ENCODE results near the gene PGLYRP3.

DNA sequence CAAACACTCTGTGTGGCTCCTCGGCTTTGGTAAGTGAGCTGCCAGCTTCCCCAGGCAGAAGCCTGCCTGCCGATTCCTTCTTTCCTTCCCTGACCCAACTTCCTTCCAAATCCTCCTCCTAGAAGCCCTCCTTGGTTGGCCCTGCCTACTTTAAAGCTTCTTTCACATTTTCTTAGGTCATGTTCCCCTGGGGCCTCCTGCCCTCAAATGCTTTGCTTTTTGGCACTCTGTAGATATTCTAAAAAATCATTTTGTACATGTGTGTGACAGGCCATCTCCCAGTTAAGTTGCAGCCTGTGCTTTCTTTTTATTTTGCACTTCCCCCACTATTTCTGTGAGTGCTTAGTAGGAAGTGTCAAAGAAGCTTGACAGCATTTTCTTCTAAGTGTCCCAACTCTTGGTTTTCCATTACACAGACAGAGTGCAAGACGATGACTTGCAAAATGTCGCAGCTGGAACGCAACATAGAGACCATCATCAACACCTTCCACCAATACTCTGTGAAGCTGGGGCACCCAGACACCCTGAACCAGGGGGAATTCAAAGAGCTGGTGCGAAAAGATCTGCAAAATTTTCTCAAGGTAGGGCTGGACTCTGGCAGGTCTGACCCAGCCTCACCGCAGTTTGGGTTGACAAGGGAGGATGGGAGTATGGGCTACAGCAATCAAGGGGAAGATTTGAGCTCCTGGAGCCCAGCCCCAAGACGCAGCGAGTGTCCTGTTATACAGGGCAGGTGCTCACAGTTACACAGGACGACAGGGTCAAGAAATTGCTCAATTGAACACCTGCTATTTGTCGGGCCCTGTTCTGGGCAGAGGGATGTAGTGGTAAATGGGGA lies 45.3 kb upstream of the PGLYRP3 start, which contains the start of gene S100A9:
- TF ChIP-seq YY1 (IDR thresholded peaks at IDR 0.05; ENCODE audit: low read depth) (no peak), TAF1 (IDR thresholded peaks at IDR 0.05; ENCODE audit: low read depth) (no peak)

All from Ishikawa (cell line).